Keratinocyte (primary cell): ENCODE results near the gene HYDIN. TPM values are rescaled to one million over a fixed set of nuclear protein-coding genes. Genes with fewer than 3 reads are reported as not detected.
"Not testable (repeated sequence)": the region's sequence is repeated elsewhere in the genome, so short reads cannot be mapped to it uniquely, and the experiment has no call there.

Experiments used
- DNase-seq: peaks from one replicate; pipeline ENCODE4 v3.0.0-alpha.2; 2011; ENCODE audit warnings: low read depth, missing footprints, low spot score
- FAIRE-seq: peaks from 2 replicates; lab custom pipeline; 2011; peaks lifted over from hg19 to GRCh38; lab: Jason Lieb, UNC
- H2AFZ ChIP-seq: 2 replicates; pipeline ENCODE4 v1.6.0; 2012; ENCODE audit warnings: low read length, control low read depth, inconsistent platforms; ENCODE audit not compliant: control insufficient read depth
- H3K27ac ChIP-seq: 2 replicates; pipeline ENCODE4 v1.5.1; 2011; ENCODE audit warnings: low read length; ENCODE audit not compliant: control insufficient read depth, insufficient read depth
- H3K27me3 ChIP-seq: 3 replicates; pipeline ENCODE4 v1.6.0; 2011; ENCODE audit warnings: low read length; ENCODE audit not compliant: control insufficient read depth, insufficient read depth; ENCODE audit errors: extremely low read depth
- H3K36me3 ChIP-seq, 2 experiments: 2 replicates in 1 of 2; 3 replicates in 1 of 2; pipeline ENCODE4 v1.5.1; 2011; ENCODE audit warnings: low read length in 2 of 2, mild to moderate bottlenecking in 1 of 2; ENCODE audit not compliant: control insufficient read depth in 2 of 2, insufficient read depth in 2 of 2; ENCODE audit errors: extremely low read depth in 1 of 2
- H3K4me1 ChIP-seq: 3 replicates; pipeline ENCODE4 v1.5.1; 2011; ENCODE audit warnings: low read length; ENCODE audit not compliant: control insufficient read depth, insufficient read depth; ENCODE audit errors: extremely low read depth
- H3K4me2 ChIP-seq: 3 replicates; pipeline ENCODE4 v1.6.0; 2011; ENCODE audit warnings: low read depth, low read length; ENCODE audit not compliant: control insufficient read depth, insufficient read depth; ENCODE audit errors: extremely low read depth
- H3K4me3 ChIP-seq, 3 experiments: fragments of 200-600 bp in 1 of 3; sonication (generic) in 1 of 3; 2 replicates in 2 of 3; 3 replicates in 1 of 3; pipeline ENCODE4 v1.5.1; 2011 to 2016; ENCODE audit warnings: low read length in 3 of 3, mild to moderate bottlenecking in 3 of 3, control low read depth in 2 of 3, inconsistent platforms in 1 of 3, low read depth in 1 of 3, mixed read lengths in 1 of 3, mixed run types in 1 of 3, moderate library complexity in 1 of 3; ENCODE audit not compliant: control insufficient read depth in 2 of 3, insufficient read depth in 2 of 3; ENCODE audit errors: extremely low read depth in 1 of 3
- H3K79me2 ChIP-seq: 2 replicates; pipeline ENCODE4 v1.6.0; 2012; ENCODE audit warnings: low read length; ENCODE audit not compliant: control insufficient read depth, insufficient read depth
- H3K9ac ChIP-seq: 3 replicates; pipeline ENCODE4 v1.6.0; 2011; ENCODE audit warnings: low read length; ENCODE audit not compliant: control insufficient read depth, insufficient read depth; ENCODE audit errors: extremely low read depth
- H3K9me1 ChIP-seq: 3 replicates; pipeline ENCODE4 v1.6.0; 2011; ENCODE audit warnings: low read length; ENCODE audit not compliant: control insufficient read depth, insufficient read depth; ENCODE audit errors: extremely low read depth
- H3K9me3 ChIP-seq: 2 replicates; pipeline ENCODE4 v1.5.1; 2012; ENCODE audit warnings: low read depth, low read length; ENCODE audit not compliant: control insufficient read depth
- H4K20me1 ChIP-seq: 3 replicates; pipeline ENCODE4 v1.6.0; 2011; ENCODE audit warnings: low read length; ENCODE audit not compliant: control insufficient read depth, insufficient read depth; ENCODE audit errors: extremely low read depth
- CTCF ChIP-seq, 3 experiments: IDR thresholded peaks in 1 of 3; conservative IDR thresholded peaks in 1 of 3; optimal IDR thresholded peaks in 1 of 3; 2 replicates in 2 of 3; 3 replicates in 1 of 3; pipeline versions ENCODE3 to v1.5.1; 2011; ENCODE audit warnings: low read length in 3 of 3, mild to moderate bottlenecking in 3 of 3, moderate library complexity in 2 of 3, control low read depth in 1 of 3, inconsistent platforms in 1 of 3; ENCODE audit not compliant: insufficient read depth in 2 of 3; ENCODE audit errors: extremely low read depth in 1 of 3
- dilution Hi-C: fragments of 300-500 bp; cut with MboI; formaldehyde crosslinking; loops from one replicate; pipeline ENCODE4 v1.7.0; 2020; ENCODE audit warnings: low sequenced_read_pairs; ENCODE audit not compliant: extremely low pct_ligation_motif_present
- polyA plus RNA-seq, 5 experiments: library from polyadenylated mRNA; depleted of rRNA in 3 of 5; stranded (reverse) in 3 of 5; stranded (forward) in 1 of 5; unstranded in 1 of 5; fragments of >200 nt; gene quantifications; 1 replicate in 1 of 5; 2 replicates in 3 of 5; 3 replicates in 1 of 5; pipeline versions ENCODE4 v1.2.1 to v1.2.3, GENCODE V29; 2011 to 2012; ENCODE audit warnings: missing spikeins in 2 of 5, low read depth in 1 of 5, low replicate concordance in 1 of 5

Gene HYDIN
- polyA plus RNA-seq, 1 donor (not counting 4 experiments of a cell fraction or from before 2014, with no cell fraction given) = 0.49 TPM

GRCh38 chr16:70999735-71000134, 230.8 kb downstream of the HYDIN start:
- dilution Hi-C loops, FAIRE-seq: not testable (repeated sequence)

DNA sequence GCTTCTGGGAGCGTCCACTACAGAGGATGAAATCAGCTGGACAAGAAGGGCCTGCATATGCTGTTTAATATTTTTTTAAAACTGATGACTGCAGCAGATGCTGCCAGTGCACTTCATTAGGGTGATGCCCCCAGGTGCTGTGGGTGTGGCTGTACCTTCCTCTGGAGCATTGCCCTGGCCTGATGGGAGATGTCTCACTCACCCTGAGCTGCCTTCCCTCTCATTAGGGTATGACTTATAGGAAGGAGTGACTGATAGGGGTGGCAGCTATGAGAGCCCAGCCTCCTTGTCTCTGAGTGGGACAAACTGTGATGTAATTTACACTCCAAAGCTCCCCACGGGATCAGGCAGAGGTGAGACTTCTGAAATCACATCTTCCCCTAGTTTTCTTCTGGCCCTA, 234.7 kb downstream of the HYDIN start:
- FAIRE-seq, H3K9me3 ChIP-seq, H4K20me1 ChIP-seq, H3K79me2 ChIP-seq, H3K4me3 ChIP-seq, H3K27ac ChIP-seq, H3K36me3 ChIP-seq, DNase-seq, H3K9ac ChIP-seq, H3K4me1 ChIP-seq, dilution Hi-C loops, H3K4me2 ChIP-seq, H3K27me3 ChIP-seq, H3K9me1 ChIP-seq, H2AFZ ChIP-seq: not testable (repeated sequence)

More at GRCh38 chr16:70999735-71000134, 230.8 kb downstream of the HYDIN start:
- H3K9me1 ChIP-seq, H2AFZ ChIP-seq, H3K4me2 ChIP-seq, H3K4me1 ChIP-seq, H3K36me3 ChIP-seq, H4K20me1 ChIP-seq, DNase-seq, H3K4me3 ChIP-seq, H3K9ac ChIP-seq, H3K9me3 ChIP-seq, H3K27me3 ChIP-seq, H3K79me2 ChIP-seq, H3K27ac ChIP-seq: not testable (repeated sequence)
- TF ChIP-seq CTCF (optimal IDR thresholded peaks at IDR 0.05 in 1 of 3, IDR thresholded peaks at IDR 0.05 in 1 of 3, conservative IDR thresholded peaks at IDR 0.05 in 1 of 3; ENCODE audit: extremely low read depth in 1 of 3, insufficient read depth in 2 of 3, low read length in 3 of 3) = peak in 1 of 3 experiments; percentile 9

GRCh38 chr16:70992511-70992910, 238.0 kb downstream of the HYDIN start:
- H2AFZ ChIP-seq, DNase-seq, H3K4me3 ChIP-seq, H3K4me1 ChIP-seq, H3K27me3 ChIP-seq, H3K9me1 ChIP-seq, H4K20me1 ChIP-seq, H3K9me3 ChIP-seq, H3K4me2 ChIP-seq, H3K36me3 ChIP-seq, FAIRE-seq, H3K27ac ChIP-seq, dilution Hi-C loops, H3K9ac ChIP-seq, H3K79me2 ChIP-seq: not testable (repeated sequence)

- H3K9ac ChIP-seq, DNase-seq, H3K9me3 ChIP-seq, H3K79me2 ChIP-seq, H3K27ac ChIP-seq, H3K4me3 ChIP-seq, dilution Hi-C loops, H2AFZ ChIP-seq, H3K27me3 ChIP-seq, H3K4me2 ChIP-seq, H3K9me1 ChIP-seq, H3K4me1 ChIP-seq, H4K20me1 ChIP-seq, H3K36me3 ChIP-seq: not testable (repeated sequence)
- FAIRE-seq = peak; percentile 86
Measured at GRCh38 chr16:70987019-70987715, 243.4 kb downstream of the HYDIN start.
